OCI-LY1 (cell line): Measurements from ENCODE around the gene NEK6.

Source experiments
- H2AFZ ChIP-seq: fragments of 200-600 bp; sonication (generic), shearing (Covaris generic); 2 replicates; pipeline ENCODE4 v1.6.0; 2014; ENCODE audit warnings: antibody characterized with exemption, mild to moderate bottlenecking, low read length
- H3F3A ChIP-seq: fragments of 200-600 bp; sonication (generic), shearing (Covaris generic); 2 replicates; pipeline ENCODE4 v1.6.0; 2014; ENCODE audit warnings: mild to moderate bottlenecking, antibody characterized with exemption, low read length, moderate library complexity; ENCODE audit not compliant: insufficient read depth
- H3K27ac ChIP-seq: fragments of 200-600 bp; sonication (generic); 2 replicates; pipeline ENCODE4 v1.5.1; 2014; ENCODE audit warnings: low read length, mixed run types, mild to moderate bottlenecking, low read depth; ENCODE audit not compliant: poor library complexity, severe bottlenecking
- H3K27me3 ChIP-seq: fragments of 200-600 bp; sonication (generic); 2 replicates; pipeline ENCODE4 v1.6.0; 2014; ENCODE audit warnings: antibody characterized with exemption, mild to moderate bottlenecking, low read length, moderate library complexity; ENCODE audit not compliant: insufficient read depth
- H3K36me3 ChIP-seq: fragments of 200-600 bp; sonication (generic); 2 replicates; pipeline ENCODE4 v1.6.1; 2014; ENCODE audit warnings: mild to moderate bottlenecking, antibody characterized with exemption, low read length, moderate library complexity, mixed read lengths; ENCODE audit not compliant: insufficient read depth
- H3K4me1 ChIP-seq: fragments of 200-600 bp; sonication (generic); 2 replicates; pipeline ENCODE4 v1.5.1; 2014; ENCODE audit warnings: mild to moderate bottlenecking, low read length, moderate library complexity; ENCODE audit not compliant: insufficient read depth, severe bottlenecking
- H3K4me2 ChIP-seq: fragments of 200-600 bp; sonication (generic), shearing (Covaris generic); 2 replicates; pipeline ENCODE4 v1.6.1; 2014; ENCODE audit warnings: low read length
- H3K4me3 ChIP-seq: fragments of 200-600 bp; sonication (generic); 2 replicates; pipeline ENCODE4 v1.5.1; 2014; ENCODE audit warnings: low read length, low read depth, mild to moderate bottlenecking, mixed read lengths; ENCODE audit not compliant: poor library complexity, severe bottlenecking
- H3K79me2 ChIP-seq: fragments of 200-600 bp; shearing (Covaris generic); 2 replicates; pipeline ENCODE4 v1.6.1; 2016; ENCODE audit warnings: mixed run types, low read length, mixed read lengths; ENCODE audit not compliant: insufficient read depth
- H3K9ac ChIP-seq: fragments of 200-600 bp; sonication (generic), shearing (Covaris generic); 2 replicates; pipeline ENCODE4 v1.6.1; 2014; ENCODE audit warnings: mild to moderate bottlenecking, low read length, mixed read lengths
- H3K9me2 ChIP-seq: fragments of 200-600 bp; sonication (generic), shearing (Covaris generic); 2 replicates; pipeline ENCODE4 v1.6.1; 2014; ENCODE audit warnings: low read depth, mild to moderate bottlenecking, low read length, mixed read lengths
- H3K9me3 ChIP-seq: fragments of 200-600 bp; shearing (Covaris generic); 2 replicates; pipeline ENCODE4 v1.6.1; 2014; ENCODE audit warnings: low read length, mixed read lengths
- H4K20me1 ChIP-seq: fragments of 200-600 bp; sonication (generic), shearing (Covaris generic); 2 replicates; pipeline ENCODE4 v1.6.0; 2016; ENCODE audit warnings: mild to moderate bottlenecking, low read length; ENCODE audit not compliant: insufficient read depth
- EZH2 ChIP-seq: fragments of 200-600 bp; sonication (generic), shearing (Covaris generic); IDR thresholded peaks from 2 replicates; pipeline ENCODE4 v1.8.0; 2017; ENCODE audit warnings: borderline replicate concordance, mixed run types, mild to moderate bottlenecking, antibody characterized with exemption, low read length, moderate library complexity, mixed read lengths
- TF ChIP-seq, protein P1 (sequence below): fragments of 200-600 bp; sonication (generic), shearing (Covaris generic); IDR thresholded peaks from 2 replicates; pipeline ENCODE4 v1.5.1; 2017; ENCODE audit warnings: mild to moderate bottlenecking, antibody characterized with exemption, low read length, moderate library complexity, mixed read lengths

The NEK6 gene

GRCh38 chr9:124258607-124259157 lies 933 bp downstream of the NEK6 start:
- peaks cover 13% of the 10 kb centered on the region for H3K27me3 ChIP-seq
- no peak overlapping the region for H3K27ac ChIP-seq
- H3F3A ChIP-seq, result no peaks in the 10 kb centered on the region
- H4K20me1 ChIP-seq, result no peaks in the 10 kb centered on the region
- no peak overlapping the region for H2AFZ ChIP-seq
- peak overlapping the region; percentile 25; the same call in 1 of the 2 replicates for H3K9ac ChIP-seq
- no peaks in the 10 kb centered on the region for H3K9me2 ChIP-seq
- H3K36me3 ChIP-seq, result no peaks in the 10 kb centered on the region
- H3K4me1 ChIP-seq, result peaks cover under 1% of the 10 kb centered on the region
- H3K4me2 ChIP-seq, result peak overlapping the region; percentile 47; the same call in 1 of the 2 replicates
- H3K79me2 ChIP-seq, result no peaks in the 10 kb centered on the region
- peak overlapping the region; percentile 49 for H3K4me3 ChIP-seq
- no peak for TF ChIP-seq EZH2
- TF ChIP-seq, protein P1, sequence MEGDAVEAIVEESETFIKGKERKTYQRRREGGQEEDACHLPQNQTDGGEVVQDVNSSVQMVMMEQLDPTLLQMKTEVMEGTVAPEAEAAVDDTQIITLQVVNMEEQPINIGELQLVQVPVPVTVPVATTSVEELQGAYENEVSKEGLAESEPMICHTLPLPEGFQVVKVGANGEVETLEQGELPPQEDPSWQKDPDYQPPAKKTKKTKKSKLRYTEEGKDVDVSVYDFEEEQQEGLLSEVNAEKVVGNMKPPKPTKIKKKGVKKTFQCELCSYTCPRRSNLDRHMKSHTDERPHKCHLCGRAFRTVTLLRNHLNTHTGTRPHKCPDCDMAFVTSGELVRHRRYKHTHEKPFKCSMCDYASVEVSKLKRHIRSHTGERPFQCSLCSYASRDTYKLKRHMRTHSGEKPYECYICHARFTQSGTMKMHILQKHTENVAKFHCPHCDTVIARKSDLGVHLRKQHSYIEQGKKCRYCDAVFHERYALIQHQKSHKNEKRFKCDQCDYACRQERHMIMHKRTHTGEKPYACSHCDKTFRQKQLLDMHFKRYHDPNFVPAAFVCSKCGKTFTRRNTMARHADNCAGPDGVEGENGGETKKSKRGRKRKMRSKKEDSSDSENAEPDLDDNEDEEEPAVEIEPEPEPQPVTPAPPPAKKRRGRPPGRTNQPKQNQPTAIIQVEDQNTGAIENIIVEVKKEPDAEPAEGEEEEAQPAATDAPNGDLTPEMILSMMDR, result no peak
- no peaks in the 10 kb centered on the region for H3K9me3 ChIP-seq

- H4K20me1 ChIP-seq, result no peaks in the 10 kb centered on the region
- H3K36me3 ChIP-seq, result no peaks in the 10 kb centered on the region
- H3K4me2 ChIP-seq, result no peak overlapping the region
- no peak overlapping the region for H2AFZ ChIP-seq
- TF ChIP-seq, protein P1, result no peak
- peak; percentile 62; the same call in 1 of the 2 replicates for TF ChIP-seq EZH2
- peaks cover 6% of the 10 kb centered on the region for H3K4me1 ChIP-seq
- no peak overlapping the region for H3K4me3 ChIP-seq
- no peak overlapping the region for H3K27ac ChIP-seq
- no peak overlapping the region for H3K9ac ChIP-seq
- no peaks in the 10 kb centered on the region for H3K9me3 ChIP-seq
- no peaks in the 10 kb centered on the region for H3K79me2 ChIP-seq
- peaks cover 13% of the 10 kb centered on the region for H3K27me3 ChIP-seq
- H3F3A ChIP-seq, result no peaks in the 10 kb centered on the region
- H3K9me2 ChIP-seq, result no peaks in the 10 kb centered on the region
Observed at GRCh38 chr9:124259158-124259808, 1.5 kb downstream of the NEK6 start.

- H3K4me2 ChIP-seq, result no peak overlapping the region
- no peak overlapping the region for H2AFZ ChIP-seq
- H3K9me2 ChIP-seq, result no peaks in the 10 kb centered on the region
- H3K9ac ChIP-seq, result no peak overlapping the region
- H3K27ac ChIP-seq, result no peak overlapping the region
- no peaks in the 10 kb centered on the region for H3K9me3 ChIP-seq
- H4K20me1 ChIP-seq, result no peaks in the 10 kb centered on the region
- H3K36me3 ChIP-seq, result no peaks in the 10 kb centered on the region
- H3K79me2 ChIP-seq, result no peaks in the 10 kb centered on the region
- H3F3A ChIP-seq, result no peaks in the 10 kb centered on the region
- TF ChIP-seq, protein P1, result no peak
- TF ChIP-seq EZH2, result no peak
- H3K4me1 ChIP-seq, result peaks cover 21% of the 10 kb centered on the region
- peaks cover 13% of the 10 kb centered on the region for H3K27me3 ChIP-seq
- H3K4me3 ChIP-seq, result no peak overlapping the region
Observed at GRCh38 chr9:124260769-124261603, 3.2 kb downstream of the NEK6 start.
